Spinal cord (tissue), 10 donors: ENCODE data around the gene DYSF. TPM values are rescaled to one million over a fixed set of nuclear protein-coding genes. Genes with fewer than 3 reads are reported as not detected.

Source experiments
- DNase-seq, 6 donors: peaks; one replicate each; pipeline versions ENCODE4 v3.0.0 to v3.0.0-alpha.2; 2013 to 2015; ENCODE audit warnings: low spot score in 6 of 6, low read depth in 4 of 6
- H3K27ac ChIP-seq: one replicate; pipeline ENCODE4 v1.5.1; 2013; ENCODE audit warnings: low read depth, low read length, control low read depth
- H3K27me3 ChIP-seq: one replicate; pipeline ENCODE4 v1.6.1; 2013; ENCODE audit warnings: low read length; ENCODE audit not compliant: control insufficient read depth, insufficient read depth
- H3K36me3 ChIP-seq: one replicate; pipeline ENCODE4 v1.6.1; 2013; ENCODE audit warnings: low read length; ENCODE audit not compliant: control insufficient read depth, insufficient read depth
- H3K4me1 ChIP-seq: one replicate; pipeline ENCODE4 v1.6.1; 2013; ENCODE audit warnings: low read length; ENCODE audit not compliant: control insufficient read depth, insufficient read depth
- H3K4me3 ChIP-seq: one replicate; pipeline ENCODE4 v1.5.1; 2013; ENCODE audit warnings: low read depth, low read length, control low read depth
- H3K9me3 ChIP-seq: one replicate; pipeline ENCODE4 v1.6.1; 2013; ENCODE audit warnings: low read length; ENCODE audit not compliant: control insufficient read depth, insufficient read depth
- WGBS: methylation state at CpG from one replicate; pipeline ENCODE4 v1.1.5; 2013; ENCODE audit warnings: missing lambda C conversion rate; ENCODE audit not compliant: insufficient coverage; 5-methylcytosine and 5-hydroxymethylcytosine counted together
- polyA plus RNA-seq, 2 donors: library from polyadenylated mRNA; unstranded; fragments of 120-200 nt; gene quantifications; one replicate each; pipeline ENCODE4 v1.2.1, GENCODE V29; 2013; ENCODE audit not compliant: insufficient read length in 2 of 2
- total RNA-seq, 2 donors: library from RNA; depleted of rRNA in 1 of 2; stranded (reverse); fragments of 120-200 nt in 1 of 2; fragments of >200 nt in 1 of 2; gene quantifications; one replicate each; pipeline versions ENCODE4 v1.2.3 to v1.2.4, GENCODE V29; 2013 to 2014
- donor health status: healthy.

DYSF gene
- total and polyA plus RNA-seq, 4 donors: 3.5 to 12.0 (median 6.7) TPM

- WGBS: 86% methylated on average over 8 of the region's 9 CpGs
- no peaks in the 10 kb centered on the region for H3K27me3 ChIP-seq
Measured at GRCh38 chr2:71669058-71669456, 215.7 kb downstream of the DYSF start.

DNA sequence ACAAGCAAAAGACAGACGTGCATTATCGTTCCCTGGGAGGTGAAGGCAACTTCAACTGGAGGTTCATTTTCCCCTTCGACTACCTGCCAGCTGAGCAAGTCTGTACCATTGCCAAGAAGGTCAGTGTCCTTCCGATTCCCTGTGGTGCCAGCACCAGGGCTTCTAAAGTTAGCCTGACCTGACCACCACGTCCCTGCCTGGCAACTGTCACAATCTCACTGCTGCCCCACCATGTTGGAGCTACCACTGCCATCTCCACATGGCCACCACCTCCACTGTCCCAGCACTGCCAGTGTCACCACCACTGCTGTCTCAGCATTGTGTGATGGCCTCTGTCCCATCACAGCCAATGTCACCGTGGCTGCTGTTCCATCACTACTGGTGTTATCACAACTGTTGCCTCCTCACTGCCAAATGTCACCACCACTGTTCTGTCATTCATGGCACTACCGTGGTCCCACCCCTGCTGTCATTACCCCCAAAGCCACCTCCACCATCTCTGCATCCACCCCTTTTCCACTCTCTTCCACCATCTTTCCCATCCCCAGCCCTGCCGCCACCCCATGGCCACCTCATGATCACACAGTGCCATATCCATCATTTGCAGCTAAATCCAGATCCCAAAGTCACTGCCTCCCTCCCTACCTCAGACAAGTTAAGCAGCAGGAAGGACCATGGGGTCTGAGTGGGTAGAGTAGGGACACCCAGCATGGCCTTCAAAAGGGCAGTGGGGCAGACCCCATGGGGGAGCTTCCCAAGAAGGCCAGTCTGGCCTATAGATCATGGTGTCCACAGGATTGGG is 216.5 kb downstream of the DYSF start:
- H3K27ac ChIP-seq: no peak overlapping the region
- 95% methylated on average over 8 of the region's 8 CpGs for WGBS
- H3K36me3 ChIP-seq: peaks cover 2% of the 10 kb centered on the region
- H3K27me3 ChIP-seq: no peaks in the 10 kb centered on the region
- no peak for DNase-seq
- peaks cover 6% of the 10 kb centered on the region for H3K4me1 ChIP-seq
- H3K9me3 ChIP-seq: no peaks in the 10 kb centered on the region
- H3K4me3 ChIP-seq: no peak overlapping the region

More at GRCh38 chr2:71669058-71669456, 215.7 kb downstream of the DYSF start:
- no peaks in the 10 kb centered on the region for H3K9me3 ChIP-seq
- no peak for DNase-seq
- no peak overlapping the region for H3K27ac ChIP-seq
- H3K36me3 ChIP-seq: peaks cover 2% of the 10 kb centered on the region
- H3K4me3 ChIP-seq: no peak overlapping the region
- peaks cover 6% of the 10 kb centered on the region for H3K4me1 ChIP-seq

DNA sequence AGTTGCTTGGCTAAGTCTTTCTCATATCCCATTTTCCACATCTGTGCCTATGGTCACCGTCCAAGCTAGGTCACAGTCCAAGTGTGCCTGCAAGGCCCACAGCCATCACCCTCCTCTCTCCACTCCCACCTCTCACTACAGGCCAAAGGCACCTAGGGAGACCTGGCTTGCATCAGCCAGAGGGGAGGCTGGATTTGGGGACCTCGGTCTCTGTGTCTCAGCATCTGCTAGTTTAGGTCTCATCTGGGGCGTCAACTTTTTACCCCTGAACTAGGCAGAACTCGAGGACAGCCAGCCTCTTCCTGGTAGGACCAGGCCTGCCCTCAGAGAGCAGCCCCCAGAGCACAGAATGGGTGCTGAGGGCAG is 217.1 kb downstream of the DYSF start:
- peaks cover 2% of the 10 kb centered on the region for H3K36me3 ChIP-seq
- WGBS: 92% methylated on average over 4 of the region's 4 CpGs
- H3K27me3 ChIP-seq: no peaks in the 10 kb centered on the region
- no peak overlapping the region for H3K4me3 ChIP-seq
- H3K27ac ChIP-seq: no peak overlapping the region
- DNase-seq: no peak
- H3K4me1 ChIP-seq: peaks cover 6% of the 10 kb centered on the region
- no peaks in the 10 kb centered on the region for H3K9me3 ChIP-seq

- no peak overlapping the region for H3K4me3 ChIP-seq
- no peaks in the 10 kb centered on the region for H3K9me3 ChIP-seq
Measured at GRCh38 chr2:71671203-71671854, 218.0 kb downstream of the DYSF start.

DNA sequence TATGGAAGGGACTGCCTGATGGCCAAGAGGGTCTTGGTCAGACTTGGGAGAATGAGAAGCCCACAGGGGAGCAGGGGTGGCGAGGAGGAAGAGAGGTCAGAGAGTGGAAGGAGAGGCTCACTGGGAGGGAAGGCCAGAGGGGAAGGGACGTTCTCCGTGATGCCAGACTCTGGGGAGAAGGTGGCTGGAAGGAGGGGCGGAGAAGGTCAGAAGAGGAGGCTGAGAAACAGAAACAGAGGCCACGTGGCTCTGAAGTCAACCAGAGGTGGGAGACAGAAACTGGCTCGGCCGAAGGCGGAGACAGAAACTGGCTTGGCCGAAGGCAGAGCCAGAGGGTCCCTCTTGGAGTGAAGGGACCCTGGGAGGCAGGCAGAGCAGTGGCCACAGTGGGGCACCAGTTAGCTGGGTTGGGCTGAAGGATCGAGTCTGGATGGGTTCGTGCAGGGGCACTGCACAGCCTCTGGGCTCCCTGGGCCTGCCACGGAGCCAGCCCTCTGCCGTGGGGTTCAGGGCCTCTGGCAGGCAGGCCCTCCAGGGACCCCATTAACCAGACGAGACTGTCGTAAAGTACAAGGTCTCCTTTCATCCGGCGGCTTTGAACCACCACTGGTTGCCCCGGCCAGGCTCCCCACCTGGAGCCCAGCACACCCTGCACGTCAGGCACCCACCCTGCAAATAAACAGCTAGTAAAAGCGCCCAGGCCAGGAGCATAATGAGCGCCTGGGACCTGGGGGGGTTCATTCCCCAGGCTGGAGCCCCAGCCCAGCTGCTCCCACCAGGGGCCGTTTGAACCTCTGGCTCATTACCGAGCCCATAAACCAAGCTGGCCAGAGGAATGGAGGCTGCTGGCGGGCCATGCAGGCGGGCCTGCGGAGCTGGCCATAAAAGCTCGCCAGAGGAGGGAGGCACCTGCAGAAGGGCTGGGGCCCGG is 218.8 kb downstream of the DYSF start:
- Histone ChIP-seq H3K4me3 (no peak overlapping the region), H3K27me3 (no peaks in the 10 kb centered on the region), H3K9me3 (no peaks in the 10 kb centered on the region), H3K36me3 (peaks cover 2% of the 10 kb centered on the region), H3K4me1 (peaks cover 6% of the 10 kb centered on the region), H3K27ac (no peak overlapping the region)
- WGBS: 53% methylated on average over 27 of the region's 28 CpGs
- no peak for DNase-seq

More at GRCh38 chr2:71671203-71671854, 218.0 kb downstream of the DYSF start:
- no peaks in the 10 kb centered on the region for H3K27me3 ChIP-seq
- no peak for DNase-seq
- H3K36me3 ChIP-seq: peaks cover 2% of the 10 kb centered on the region
- WGBS: 82% methylated on average over 6 of the region's 6 CpGs
- peaks cover 6% of the 10 kb centered on the region for H3K4me1 ChIP-seq
- H3K27ac ChIP-seq: no peak overlapping the region

- no peak for DNase-seq
- no peak overlapping the region for H3K27ac ChIP-seq
- H3K4me3 ChIP-seq: no peak overlapping the region
- peaks cover 2% of the 10 kb centered on the region for H3K36me3 ChIP-seq
- WGBS: 86% methylated on average over 13 of the region's 14 CpGs
- peaks cover 6% of the 10 kb centered on the region for H3K4me1 ChIP-seq
- H3K27me3 ChIP-seq: no peaks in the 10 kb centered on the region
- no peaks in the 10 kb centered on the region for H3K9me3 ChIP-seq
Measured at GRCh38 chr2:71672826-71673795, 219.8 kb downstream of the DYSF start.

- WGBS: 93% methylated on average over 6 of the region's 7 CpGs
- Histone ChIP-seq H3K27me3 (no peaks in the 10 kb centered on the region), H3K4me3 (no peak overlapping the region), H3K27ac (no peak overlapping the region), H3K9me3 (no peaks in the 10 kb centered on the region), H3K36me3 (peaks cover 2% of the 10 kb centered on the region), H3K4me1 (peaks cover 6% of the 10 kb centered on the region)
- no peak for DNase-seq
Measured at GRCh38 chr2:71674158-71674851, 220.9 kb downstream of the DYSF start.

DNA sequence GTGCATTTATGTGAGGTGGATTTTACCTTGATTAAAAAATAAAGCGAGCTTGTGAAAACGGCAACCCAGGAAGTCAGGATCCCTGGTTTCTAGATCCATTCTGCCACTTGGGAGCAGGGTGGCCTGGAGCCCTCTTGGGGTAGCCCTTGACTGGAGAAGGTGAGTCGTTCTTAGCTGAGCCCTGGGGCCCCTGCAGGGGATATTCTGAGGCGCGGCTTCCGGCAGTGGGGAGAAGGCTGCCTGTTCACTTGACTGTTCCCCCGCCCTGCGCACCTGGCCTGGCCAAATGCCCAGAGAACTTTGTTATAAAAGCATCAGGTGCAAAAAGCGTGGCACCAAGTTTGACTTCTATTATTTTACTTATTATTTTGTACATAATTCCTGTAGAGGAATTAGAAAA is 221.9 kb downstream of the DYSF start:
- peaks cover 6% of the 10 kb centered on the region for H3K4me1 ChIP-seq
- no peak for DNase-seq
- H3K9me3 ChIP-seq: no peaks in the 10 kb centered on the region
- H3K27me3 ChIP-seq: no peaks in the 10 kb centered on the region
- no peak overlapping the region for H3K27ac ChIP-seq
- no peak overlapping the region for H3K4me3 ChIP-seq
- H3K36me3 ChIP-seq: peaks cover 2% of the 10 kb centered on the region
- 94% methylated on average over 3 of the region's 9 CpGs for WGBS
